Measurements from ENCODE around the gene CLDND1.
"Not testable (repeated sequence)": the region's sequence is repeated elsewhere in the genome, so short reads cannot be mapped to it uniquely, and the experiment has no call there.

Gene CLDND1

GRCh38 chr3:98563661-98564281, 41.1 kb upstream of the CLDND1 start:
- DNase-seq (ENCODE audit: low spot score): no peak
- no peak overlapping the region for H3K27ac ChIP-seq
- no peak overlapping the region for H3K4me3 ChIP-seq
- TF ChIP-seq CTCF (IDR thresholded peaks at IDR 0.05): no peak

- DNase-seq (ENCODE audit: low spot score): no peak
- H3K4me3 ChIP-seq: no peak overlapping the region
- no peak overlapping the region for H3K27ac ChIP-seq
- TF ChIP-seq CTCF (IDR thresholded peaks at IDR 0.05): no peak
Measured at GRCh38 chr3:98561727-98562521, 39.2 kb upstream of the CLDND1 start.

GRCh38 chr3:98560911-98561310, 38.2 kb upstream of the CLDND1 start:
- Histone ChIP-seq H3K27ac (no peak overlapping the region), H3K4me3 (no peak overlapping the region)
- no peak for DNase-seq (ENCODE audit: low spot score)
- no peak for TF ChIP-seq CTCF (IDR thresholded peaks at IDR 0.05)

- H3K27ac ChIP-seq; H3K4me3 ChIP-seq; DNase-seq (ENCODE audit: low spot score): not testable (repeated sequence)
Measured at GRCh38 chr3:98559769-98560168, 37.1 kb upstream of the CLDND1 start.

GRCh38 chr3:98558100-98558827, 35.6 kb upstream of the CLDND1 start:
- no peak for DNase-seq (ENCODE audit: low spot score)
- Histone ChIP-seq H3K27ac (no peak overlapping the region), H3K4me3 (no peak overlapping the region)
- no peak for TF ChIP-seq CTCF (IDR thresholded peaks at IDR 0.05)

GRCh38 chr3:98557324-98558010, 34.8 kb upstream of the CLDND1 start:
- no peak overlapping the region for H3K27ac ChIP-seq
- DNase-seq (ENCODE audit: low spot score): no peak
- no peak overlapping the region for H3K4me3 ChIP-seq
- no peak for TF ChIP-seq CTCF (IDR thresholded peaks at IDR 0.05)
